GM21423 (cell line): ENCODE data around the gene TXNDC12.

Experiments used
- ATAC-seq: cut with Tn5 transposase; IDR thresholded peaks from one replicate; pipeline ENCODE4 v1.9.1; 2021; ENCODE audit warnings: mild to moderate bottlenecking, moderate library complexity; ENCODE audit not compliant: unreplicated experiment

Gene TXNDC12

DNA sequence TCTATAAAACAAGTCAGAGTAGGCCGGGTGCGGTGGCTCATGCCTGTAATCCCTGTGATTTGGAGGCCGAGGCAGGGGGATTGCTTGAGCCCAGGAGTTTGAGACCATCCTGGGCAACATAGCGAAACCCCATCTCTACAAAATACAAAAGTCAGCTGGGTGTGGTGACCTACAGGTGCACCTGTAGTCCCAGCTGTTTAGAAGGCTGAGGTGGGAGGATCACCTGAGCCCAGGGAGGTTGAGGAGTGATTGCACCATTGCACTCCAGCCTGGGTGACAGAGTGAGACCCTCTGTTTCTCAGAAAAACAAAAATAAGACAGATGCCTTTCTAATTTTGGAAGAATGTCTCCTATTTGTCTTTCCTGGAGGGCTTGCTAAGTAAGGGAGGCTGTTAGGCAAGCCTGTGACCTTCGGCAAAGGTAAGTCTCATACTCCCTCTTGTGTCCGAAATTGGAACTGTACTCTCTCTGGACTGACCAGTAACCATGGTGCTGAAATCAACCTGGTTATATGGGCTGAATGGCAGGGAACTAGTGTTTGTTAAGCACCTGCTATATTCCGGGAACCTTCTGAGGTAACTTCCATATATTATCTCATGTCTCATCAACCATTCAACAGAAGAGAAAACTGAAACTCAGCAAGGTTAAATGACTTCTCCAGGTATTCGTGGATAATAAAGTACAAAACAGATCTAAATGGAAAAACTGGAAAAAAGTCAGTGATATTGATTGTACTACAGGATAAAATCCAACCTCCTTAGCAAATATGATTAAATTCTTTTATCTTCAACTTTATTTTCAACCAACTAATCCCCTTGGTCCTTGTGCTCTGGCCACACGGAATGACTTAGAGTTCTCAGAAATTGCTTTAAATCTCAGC, 52.7 kb downstream of the TXNDC12 start:
- ATAC-seq = no peak

DNA sequence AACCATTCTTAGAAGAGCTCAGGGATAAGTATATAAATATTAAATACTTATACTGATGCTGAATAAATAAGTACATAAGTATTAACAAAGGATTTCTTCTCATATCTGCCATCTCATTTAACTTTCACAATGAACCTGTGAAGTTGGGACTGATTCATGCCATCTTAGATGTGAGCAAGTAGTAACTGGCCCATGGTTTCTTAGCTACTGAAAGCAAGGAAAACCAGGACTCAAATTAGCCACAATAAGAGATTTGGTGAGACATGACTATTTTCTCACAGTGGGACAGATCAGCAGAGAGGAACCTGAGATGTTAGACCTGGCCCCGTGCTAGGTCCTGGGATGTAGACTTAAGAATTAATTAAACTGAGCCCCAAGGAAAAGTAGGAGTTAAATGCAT, 56.3 kb downstream of the TXNDC12 start:
- no peak for ATAC-seq

DNA sequence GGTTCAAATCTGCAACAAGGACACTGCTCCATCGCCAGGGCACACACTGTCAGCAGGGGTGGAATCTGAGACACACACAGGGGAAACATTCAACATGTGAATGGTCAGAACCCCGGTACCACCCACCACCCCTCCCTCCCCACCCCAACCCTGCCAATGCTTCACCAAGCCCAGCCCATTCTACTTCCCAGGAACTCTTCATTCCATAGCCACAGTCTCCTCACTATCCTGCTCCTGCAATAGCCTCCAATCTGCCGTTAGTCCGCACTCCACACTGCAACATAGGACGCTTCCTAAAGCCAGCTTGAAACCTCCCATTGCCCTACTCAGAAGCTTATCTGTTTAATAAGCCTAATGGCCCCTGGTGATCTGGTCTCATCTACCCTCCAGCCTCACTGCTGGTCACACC, 57.0 kb downstream of the TXNDC12 start:
- no peak for ATAC-seq

DNA sequence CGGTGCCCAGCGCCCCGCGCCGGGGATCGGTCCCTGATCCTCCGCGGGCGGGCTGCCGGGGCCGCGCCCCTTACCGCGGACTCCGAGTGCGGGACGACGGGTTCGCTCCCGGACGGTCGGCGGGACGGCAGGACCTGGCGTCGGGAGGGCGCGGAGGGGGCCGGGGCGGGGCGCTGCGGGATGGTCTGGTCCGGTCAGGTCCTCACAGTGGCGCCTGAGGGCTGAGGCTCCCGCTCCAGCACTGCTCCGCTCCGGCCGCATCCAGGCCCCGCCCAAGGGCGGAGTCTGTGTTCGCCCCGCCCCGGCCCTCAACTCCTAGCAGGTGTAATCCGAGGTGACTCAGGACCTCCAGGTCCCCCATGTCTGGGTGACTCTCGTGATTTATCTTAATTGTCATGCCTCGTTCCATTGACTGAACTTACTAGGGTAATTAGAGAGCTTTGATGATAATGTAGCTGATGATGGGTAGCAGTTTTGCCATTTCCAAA, 64.5 kb downstream of the TXNDC12 start, which contains the start of gene RAB3B:
TSS of gene RAB3B (minus strand) at position 223 of the 488 bp plus-strand sequence. CDS start 13,583 bp downstream, outside the sequence.
- peak; percentile 83 for ATAC-seq

DNA sequence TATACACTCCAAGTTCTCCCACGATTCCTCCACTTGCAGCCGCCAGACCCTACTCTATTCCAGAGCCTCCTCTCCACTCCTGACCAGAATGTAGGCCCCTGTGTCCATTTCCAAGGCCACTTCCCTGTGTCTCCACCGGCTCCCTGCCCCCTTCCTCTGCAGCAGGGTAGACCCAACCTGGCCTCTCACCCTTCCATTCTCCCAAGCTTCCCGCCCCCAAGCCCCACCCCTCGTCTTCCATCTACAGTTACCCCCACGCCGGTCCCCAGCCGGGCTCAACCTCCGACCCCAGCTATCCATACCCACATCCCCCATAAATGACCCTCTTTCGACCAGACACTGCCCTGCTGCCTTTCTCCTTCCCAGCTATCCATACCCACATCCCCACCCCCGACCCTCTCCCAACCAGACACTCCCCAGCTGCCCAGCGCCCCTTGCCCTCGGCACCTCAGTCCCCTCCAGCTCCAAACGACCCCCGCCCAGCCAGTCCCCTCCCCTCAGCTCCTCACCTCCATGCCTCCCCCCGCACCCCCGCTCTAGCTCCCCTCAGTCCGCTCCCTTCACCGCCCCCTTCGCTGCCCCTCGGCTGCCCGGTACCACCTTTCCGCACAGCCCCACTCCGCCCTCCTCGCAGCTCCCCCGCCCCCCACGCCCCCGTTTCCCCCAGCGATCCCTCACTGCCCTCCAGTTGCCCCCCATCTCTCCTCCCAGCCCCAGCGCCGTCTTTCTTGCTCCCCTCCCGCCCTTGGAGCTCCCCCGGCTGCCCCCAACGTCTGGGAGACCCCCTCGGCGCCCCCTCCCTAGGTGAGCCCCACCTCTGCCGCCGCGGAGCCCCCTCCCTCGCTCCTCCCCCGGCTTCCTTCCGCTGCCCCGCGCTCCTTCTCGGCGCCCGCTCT, 65.2 kb downstream of the TXNDC12 start:
- no peak for ATAC-seq

DNA sequence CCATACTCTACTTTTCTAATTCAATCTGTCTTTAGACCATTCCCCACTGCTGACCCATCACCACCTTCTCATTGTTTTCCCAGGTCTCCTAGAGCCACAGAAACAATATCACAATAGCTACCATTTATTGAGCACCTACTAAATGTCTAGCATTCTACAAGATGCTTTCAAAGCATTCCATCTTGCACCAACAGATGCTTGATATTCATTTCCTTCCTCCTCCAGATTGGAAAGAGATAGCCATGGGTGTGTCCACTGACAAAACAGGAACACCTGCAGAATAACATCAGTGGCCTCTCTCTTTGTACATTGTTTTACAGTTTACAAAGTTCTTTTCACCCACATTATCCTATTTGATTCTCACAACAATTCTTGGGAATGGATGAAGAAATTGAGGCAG, 66.7 kb downstream of the TXNDC12 start:
- no peak for ATAC-seq

DNA sequence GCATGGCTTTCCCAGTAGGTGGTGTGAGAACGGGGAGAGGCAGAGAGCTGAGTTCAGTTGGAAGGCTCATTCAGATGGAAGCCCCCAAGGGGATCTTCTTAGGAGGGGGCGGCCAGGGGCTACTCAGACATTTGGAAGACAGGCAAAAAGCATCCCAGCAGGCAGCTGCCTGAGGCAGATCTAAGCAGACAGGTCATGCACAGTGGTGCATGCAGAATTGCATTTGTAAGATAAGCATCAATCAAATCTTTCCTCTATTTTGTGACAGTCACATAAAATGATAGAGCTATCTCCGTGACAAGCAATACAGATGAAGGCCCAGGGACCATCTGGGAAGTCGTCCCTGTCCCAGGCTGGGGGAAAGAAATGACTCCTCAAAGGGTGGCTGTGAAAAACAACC, 68.3 kb downstream of the TXNDC12 start:
- ATAC-seq = no peak

DNA sequence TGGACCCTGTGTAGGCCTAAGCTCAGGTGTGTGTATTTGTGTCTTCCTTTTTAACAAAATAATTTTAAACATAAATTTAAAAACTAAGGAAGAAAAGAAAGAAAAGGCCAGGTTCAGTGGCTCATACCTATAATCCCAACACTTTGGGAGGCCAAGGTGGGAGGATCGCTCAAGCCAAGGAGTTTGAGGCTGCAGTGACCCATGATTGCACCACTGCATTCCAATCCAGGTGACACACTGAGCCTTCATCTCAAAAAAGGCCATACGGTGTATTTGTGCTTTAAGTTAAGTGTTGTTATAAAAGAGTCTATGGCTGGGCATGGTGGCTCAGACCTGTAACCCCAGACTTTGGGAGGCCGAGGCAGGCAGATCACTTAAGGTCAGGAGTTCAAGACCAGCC, 72.8 kb downstream of the TXNDC12 start:
- ATAC-seq = no peak

DNA sequence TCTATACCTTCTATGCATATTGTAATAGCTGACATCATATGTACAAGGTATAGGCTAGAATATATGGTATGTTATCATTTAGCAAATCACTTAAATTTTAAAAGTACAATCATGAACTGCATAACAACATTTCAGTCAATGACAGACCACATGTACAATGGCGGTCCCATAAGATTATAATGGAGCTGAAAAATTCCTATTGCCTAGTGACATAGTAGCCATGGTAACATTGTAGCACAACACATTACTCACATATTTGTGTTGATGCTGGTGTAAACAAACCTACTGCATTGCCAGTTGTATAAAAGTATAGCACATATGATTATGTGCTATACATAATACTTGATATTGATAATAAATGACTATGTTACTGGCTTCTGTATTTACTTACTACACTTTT, 73.4 kb downstream of the TXNDC12 start:
- no peak for ATAC-seq

DNA sequence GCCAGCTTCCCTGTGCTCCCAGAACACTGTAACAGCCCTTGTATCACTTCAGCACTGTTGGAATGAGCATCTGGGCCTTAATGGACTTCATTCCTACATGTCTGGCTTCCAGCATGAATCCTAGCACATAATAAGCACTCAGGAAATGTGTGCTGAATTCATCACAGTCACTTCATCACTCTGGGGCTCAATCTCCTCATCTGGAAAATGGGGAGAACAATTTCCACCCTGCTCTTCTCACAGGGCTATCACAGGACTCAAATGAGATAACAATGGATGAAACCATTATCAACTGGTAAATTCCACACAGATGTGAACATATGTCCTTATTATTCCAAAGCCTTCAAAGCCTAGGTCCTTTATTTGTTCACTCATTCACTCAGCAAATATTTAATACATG, 76.9 kb downstream of the TXNDC12 start:
- no peak for ATAC-seq

DNA sequence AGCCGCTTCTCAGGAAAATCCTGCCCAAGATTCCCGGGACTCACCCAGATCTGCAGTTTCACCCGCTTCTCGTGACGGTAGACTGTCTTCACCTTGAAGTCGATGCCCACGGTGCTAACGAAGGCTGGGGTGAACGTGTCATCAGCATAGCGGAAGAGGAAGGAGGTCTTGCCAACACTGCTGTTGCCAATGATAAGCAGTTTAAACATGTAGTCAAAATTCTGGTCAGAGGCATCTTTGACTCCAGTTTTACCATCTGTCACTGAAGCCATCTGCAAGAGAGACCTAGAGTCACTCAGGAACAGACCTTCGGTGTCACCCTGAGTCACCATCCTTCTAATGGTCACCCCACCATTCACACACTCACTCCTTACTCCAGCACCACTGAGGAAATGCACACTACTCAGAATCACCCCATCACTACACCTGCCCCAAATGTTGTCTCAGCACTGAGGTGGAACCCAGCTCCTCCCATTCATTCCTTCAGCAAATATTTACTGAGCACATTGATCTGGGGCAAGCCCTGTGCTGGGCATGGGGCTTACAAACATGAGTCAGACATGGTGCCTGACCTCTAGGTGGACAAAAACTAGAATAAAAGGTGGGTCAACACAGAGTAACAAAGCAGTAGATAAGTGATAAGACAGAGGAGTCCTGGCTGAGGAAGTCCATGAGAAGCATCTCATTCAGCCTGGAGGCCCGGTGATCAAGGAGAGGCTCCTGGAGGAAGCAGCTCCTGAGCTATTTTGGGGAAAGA, 78.0 kb downstream of the TXNDC12 start:
- no peak for ATAC-seq

DNA sequence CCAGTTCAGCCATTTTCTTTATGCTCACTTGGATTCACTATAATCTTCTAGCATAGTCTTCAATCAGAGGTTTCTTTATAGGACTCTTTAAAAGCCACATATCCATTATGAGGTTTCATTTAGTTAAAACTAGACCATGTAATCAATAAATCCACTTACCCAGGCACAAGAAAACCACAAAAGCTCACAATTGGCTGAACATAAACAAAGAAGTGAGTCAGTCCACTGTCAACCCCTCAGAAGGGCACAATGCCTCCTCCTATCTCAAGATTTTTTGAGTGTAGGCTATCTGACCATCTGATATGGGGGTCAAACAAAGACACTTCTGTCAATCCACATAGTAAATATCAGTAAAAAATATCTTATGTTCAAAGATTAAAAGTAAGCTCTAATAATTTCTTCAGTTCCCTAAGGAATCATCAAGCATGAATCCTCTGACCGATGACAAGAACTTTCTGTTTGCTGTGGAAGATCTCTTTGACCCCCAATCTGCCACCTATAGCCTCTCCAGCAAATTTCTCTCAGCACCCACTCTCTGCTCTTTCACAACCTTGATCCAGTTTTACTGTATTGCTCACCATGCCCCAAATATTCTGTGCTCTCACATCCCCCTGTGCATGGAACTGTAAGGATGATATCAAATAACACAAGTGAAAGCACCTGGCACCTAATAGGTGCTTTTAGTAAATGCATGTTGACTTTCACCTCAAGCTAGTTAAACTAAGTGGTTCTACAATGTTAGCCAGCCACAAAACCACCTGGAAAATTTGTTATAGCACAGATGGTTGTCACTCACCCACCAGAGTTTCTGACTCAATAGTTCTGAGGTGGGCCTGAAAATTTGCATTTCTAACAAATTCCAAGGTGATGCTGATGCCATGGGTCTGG, 81.2 kb downstream of the TXNDC12 start:
- no peak for ATAC-seq
